Measurements from ENCODE around the gene RNASE13.
"Not testable (repeated sequence)": the region's sequence is repeated elsewhere in the genome, so short reads cannot be mapped to it uniquely, and the experiment has no call there.

RNASE13 gene

DNA sequence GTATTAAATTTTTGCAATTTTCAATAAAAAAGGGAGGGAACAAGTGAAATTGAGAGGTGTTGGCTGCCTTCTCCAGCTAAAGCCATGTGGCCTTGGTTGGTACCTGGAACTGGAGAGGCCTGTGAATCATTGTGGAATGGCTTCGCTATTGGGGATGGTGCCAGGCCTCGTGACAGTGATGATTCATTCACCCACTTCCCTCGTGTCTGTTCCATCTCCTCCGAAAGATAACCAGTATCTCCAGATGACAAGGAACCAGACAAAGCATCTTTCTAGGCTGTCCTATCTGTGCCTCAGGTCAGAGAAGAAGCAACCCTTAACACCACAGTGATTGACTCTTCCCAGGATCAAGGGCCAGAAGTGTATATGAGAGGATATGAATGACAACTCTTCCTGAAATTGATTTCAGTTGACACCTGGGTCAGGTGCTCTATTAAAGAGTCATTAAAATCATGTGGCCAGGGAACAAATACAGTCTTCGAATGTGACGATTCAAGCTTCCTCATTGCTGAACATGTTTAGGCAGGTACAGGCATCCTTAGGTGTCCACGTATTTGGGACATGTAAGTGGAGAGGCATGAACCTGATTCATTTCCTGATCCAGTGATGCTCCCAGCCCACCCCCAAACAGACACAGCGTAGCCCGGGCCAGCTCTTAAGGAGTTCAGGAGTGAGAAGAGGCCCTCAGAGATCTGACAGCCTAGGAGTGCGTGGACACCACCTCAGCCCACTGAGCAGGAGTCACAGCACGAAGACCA lies 7.2 kb upstream of the RNASE13 start, which contains the start of gene RNASE7:
Gene RNASE7, plus strand, starts transcription at position 687 of the 758 bp plus-strand sequence. CDS start 631 bp downstream, outside the sequence.
- DNase-seq (ENCODE audit: low spot score): no peak

DNA sequence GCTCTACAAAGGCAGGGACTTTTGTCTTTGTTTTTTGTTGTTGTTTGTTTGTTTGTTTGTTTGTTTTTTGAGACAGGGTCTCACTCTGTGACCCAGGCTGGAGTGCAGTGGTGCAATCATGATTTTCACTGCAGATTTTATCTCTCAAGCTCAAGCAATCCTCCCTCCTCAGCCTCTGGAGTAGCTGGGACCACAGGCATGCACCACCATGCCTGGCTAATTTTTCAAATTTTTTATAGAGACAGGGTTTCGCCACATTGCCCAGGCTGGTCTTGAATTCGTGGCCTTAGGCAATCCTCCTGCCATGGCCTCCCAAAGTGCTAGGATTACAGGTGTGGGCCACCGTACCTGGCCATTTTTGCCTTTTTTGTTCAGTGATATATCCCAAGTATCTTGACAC lies 6.3 kb upstream of the RNASE13 start:
- not testable (repeated sequence) for DNase-seq (ENCODE audit: low spot score)

DNA sequence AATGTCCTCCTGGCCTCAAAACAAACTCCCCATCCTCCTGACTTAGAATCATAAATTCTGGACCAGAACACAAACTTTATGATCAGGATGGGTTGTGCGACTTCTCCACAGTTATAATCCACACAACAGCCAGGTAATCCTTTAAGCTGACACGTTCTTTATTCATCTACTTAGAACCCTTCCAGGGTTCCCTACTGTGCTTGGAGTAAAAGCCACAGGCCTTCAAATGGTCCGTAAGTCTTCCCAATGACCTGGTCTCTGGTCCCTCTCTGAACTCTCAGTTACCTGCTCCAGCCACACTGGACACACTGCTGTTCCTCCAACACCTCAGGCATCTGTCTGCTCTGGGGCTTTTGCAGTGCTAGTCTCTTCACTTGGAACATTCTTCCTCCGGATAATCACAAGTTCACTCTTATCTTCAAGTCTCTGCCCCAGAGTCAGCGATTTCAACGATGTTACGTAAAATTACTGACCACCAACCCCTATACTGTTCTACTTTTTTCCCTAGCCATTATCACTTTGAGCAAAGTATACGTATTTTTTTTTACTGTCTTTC lies 5.8 kb upstream of the RNASE13 start:
- no peak for DNase-seq (ENCODE audit: low spot score)

DNA sequence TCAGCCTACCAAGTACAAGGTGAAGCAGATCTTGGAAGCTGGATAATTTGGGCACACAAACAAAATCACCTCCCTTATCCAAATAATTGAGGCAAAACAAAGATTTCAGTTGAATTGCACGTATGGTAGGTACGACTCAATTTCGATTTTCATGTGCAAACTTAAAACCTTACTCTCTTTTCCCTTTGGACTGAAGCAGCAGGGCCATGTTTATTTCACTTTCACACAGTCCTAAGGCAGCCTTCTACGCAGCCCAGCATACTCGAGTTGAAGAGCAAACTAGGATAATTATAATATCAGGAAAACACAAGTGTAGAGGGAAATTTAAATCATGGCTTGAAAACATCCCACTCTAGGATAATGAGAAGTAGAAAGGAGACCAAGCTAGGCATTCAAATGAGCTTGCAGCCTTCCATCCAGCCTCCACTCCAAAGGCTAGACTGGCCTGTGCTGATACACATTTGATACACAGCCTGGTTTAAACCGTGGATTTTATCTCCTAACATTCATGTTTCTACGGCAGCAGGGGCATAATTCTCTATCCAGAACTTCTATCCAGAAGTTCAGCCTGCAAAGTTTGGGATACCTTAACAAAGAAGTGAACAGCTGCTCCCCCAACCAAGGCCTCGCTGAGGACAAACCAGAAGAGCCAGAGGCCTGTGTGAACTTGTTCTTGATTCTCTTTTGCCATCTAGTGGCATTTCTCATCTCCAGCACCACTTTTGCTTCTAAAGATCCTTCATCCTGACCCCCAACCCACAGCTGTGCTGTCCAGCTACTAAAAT lies 5.2 kb upstream of the RNASE13 start:
- DNase-seq (ENCODE audit: low spot score): peak; percentile 85

DNA sequence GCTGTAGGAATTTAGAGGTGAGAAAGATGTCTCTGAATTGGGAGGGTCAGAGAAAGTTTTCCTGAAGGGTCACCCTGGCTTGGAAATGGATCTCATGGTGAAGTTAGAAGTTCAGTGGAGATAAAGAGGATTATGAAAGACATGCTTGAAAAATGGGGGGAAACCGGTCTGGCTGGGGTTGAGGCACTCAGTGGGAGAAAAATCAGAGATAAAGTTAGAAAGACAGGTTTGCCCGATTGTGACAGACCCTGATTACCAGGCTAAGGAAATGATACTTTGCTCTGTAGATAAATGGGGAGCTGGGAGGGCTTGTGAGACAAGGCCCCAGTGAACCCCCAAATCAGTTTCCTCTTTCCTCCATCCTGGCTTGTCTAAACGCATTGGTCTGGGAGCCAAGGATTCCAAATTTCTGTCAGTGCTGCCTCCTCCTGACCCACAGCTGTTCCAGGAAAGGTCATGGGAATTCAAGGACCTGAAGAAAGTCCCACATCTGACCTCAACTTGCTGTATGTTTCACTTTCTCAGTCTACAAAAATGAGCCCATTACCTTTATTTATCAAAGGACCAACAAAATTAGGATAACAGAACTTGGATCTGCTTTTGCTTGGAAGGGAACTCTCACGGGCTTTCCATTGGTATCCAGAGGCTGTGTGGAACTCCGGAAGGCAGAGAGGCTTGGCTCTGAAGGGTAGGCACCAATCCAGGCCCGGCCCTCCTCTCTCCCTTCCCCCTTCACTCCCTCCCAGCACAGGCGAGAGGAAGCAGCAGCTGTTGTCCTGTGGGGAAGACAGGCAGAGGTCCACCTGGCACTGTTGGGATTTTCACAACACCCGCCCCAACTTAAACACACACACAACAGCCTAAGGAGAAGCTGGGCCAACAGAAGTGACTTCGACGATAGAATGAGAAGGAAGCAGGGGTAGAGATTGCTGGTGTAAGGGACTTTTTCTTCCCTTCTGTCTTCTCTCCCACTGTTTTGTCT lies 4.1 kb upstream of the RNASE13 start:
- peak; percentile 89 for DNase-seq (ENCODE audit: low spot score)

DNA sequence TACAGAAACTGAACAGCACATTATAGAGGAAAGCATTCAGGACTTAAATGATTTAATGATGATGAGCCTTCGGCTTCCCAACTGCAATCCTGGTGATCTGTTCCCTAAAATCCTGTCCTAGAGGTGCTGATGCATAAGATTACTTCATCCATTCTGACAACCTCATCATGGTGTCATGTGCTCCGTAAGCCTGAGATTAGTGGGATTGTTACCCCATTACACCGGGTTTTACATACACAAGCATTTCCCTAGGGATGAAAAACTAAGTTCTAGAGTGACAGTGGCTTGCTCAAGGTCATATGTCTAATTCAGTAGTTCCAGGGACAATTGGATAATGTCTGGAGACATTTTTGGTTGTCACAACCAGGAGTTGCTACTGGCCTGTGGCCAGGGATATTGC lies 2.5 kb upstream of the RNASE13 start:
- no peak for DNase-seq (ENCODE audit: low spot score)

DNA sequence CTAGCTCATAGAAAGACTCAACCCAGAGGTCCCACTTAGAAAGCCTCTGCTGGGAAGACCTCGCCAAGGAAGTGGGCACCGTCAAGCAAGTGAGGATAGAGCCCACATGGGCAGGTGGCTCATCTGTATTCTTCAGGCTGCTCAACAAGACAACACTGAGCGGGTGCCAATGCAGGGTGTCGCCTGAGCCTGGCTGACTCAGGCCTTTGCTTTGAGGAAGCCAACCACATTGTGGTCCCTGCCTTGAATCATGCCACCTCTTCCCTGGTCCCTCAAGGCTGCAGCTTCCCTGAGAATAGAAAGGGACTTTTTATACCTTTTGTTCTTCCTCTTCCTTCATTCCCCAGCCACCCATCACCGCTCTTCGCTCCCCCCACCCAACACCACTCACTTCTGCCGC lies 2.1 kb upstream of the RNASE13 start:
- DNase-seq (ENCODE audit: low spot score): no peak

DNA sequence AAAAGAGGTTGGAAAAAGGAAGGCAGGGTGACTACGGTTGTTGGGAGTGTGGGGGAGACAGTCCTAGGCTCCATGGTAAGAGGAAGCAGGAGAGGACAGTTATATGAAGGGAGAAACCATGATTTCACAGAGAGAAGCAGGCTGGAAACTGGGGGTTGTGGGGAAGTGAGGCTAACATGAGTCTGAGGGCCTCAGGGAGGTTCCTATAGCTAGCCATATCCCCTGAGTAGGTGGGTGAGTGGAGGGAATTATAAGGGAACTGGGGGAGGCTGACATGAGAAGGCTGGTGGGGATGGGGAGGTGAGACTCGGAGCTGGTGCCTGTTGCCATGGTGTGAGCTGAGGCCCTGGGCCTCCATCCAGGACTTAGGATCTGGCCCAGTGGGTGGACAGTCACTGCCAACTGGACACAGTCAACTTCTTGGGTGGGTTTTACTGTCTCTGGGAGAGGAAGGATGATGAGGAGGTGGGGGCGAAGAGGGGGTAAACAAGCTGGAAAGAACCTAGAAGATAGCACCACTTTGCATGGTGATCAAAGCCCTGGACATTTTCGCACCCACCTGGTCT lies 1.4 kb downstream of the RNASE13 start:
- DNase-seq (ENCODE audit: low spot score): no peak

DNA sequence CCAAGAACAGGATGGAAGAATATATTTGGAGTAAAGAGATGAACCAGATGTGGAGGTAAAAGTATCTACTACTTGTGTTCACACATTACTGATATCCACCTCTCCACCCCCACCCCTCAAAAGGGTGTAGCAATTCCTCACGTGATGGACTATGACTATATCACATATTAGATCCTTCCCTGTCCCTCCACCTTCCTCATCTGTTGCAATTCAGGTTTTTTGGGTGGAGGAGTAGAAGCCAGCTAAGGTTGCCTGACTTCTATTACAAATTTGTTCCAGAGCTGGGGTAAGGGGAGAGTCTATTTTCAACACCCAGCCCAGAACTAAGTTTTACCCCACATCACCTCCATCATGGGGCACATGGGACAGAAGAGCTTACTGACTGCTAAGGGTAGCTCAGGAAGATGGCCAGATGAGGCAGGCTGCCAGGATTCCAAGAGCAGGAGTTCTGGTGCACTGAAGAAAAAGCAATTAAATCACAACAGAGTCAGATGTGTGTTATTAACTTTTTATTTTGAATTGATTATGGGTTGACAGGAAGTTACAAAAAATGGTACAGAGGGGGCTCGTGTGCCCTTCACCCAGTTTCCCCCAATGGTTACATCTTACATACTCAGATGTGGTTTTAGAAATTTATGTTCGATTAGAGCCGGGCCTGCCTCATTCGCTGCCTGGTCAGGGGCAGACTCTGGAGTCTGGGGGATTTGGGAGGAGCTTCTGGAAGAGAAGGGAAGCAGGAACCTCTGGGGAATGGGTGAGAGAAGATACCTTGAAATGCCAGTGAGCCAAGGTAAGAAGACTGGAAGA lies 2.1 kb downstream of the RNASE13 start:
- no peak for DNase-seq (ENCODE audit: low spot score)

DNA sequence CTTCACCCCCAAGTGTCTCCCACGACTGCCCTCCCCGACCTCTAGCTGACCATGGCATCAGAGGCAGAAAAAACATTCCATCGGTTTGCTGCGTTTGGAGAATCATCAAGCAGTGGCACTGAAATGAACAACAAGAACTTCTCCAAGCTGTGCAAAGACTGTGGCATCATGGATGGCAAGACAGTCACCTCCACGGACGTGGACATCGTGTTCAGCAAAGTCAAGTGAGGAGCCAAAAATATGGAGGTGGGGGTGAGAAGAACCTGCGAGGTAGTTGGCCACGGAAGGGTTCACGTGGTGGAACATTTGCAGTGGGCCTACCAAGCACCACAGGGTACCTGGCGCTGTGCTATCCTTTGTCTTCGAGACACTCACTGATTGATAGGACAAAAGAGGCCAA lies 4.1 kb downstream of the RNASE13 start:
- no peak for DNase-seq (ENCODE audit: low spot score)

DNA sequence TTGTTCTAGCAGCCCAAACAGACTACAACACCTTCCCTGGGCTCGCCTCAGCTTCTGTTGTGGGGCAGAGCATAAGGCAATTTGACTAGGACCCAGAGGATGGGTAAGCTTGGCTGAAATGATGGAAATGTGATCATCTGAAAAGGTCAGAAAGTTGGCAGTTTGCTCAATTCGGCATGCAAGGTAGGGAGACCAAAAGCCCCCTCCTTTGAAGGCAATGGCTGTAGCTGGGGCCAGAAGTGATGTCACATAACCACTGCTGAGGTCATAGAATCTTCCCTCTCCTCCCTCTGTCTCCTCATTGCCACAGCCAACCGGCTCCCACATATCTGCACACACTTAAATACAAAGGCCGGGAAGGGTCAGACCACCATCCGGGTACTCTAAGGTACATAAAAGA lies 4.7 kb downstream of the RNASE13 start, which contains the start of gene TPPP2:
Gene TPPP2, plus strand, starts transcription at position 301 of the 400 bp plus-strand sequence. CDS start 365 bp downstream, outside the sequence.
- no peak for DNase-seq (ENCODE audit: low spot score)

DNA sequence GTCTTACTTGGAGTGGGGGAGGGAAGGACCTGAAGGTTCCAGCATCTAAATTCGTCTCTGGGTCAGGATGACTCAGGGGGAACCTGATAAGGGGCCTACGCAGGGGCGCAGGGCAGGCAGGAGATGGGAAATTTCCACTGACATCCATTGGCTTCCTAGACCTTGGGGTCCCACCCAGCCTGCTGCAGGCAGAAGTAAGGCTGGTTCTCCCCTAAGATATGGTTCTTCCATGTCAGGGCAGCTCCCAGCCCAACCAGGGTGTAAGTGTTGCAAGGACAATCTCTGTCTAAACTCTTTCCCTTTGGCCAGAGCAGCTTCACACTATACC lies 7.7 kb downstream of the RNASE13 start:
- DNase-seq (ENCODE audit: low spot score): no peak

DNA sequence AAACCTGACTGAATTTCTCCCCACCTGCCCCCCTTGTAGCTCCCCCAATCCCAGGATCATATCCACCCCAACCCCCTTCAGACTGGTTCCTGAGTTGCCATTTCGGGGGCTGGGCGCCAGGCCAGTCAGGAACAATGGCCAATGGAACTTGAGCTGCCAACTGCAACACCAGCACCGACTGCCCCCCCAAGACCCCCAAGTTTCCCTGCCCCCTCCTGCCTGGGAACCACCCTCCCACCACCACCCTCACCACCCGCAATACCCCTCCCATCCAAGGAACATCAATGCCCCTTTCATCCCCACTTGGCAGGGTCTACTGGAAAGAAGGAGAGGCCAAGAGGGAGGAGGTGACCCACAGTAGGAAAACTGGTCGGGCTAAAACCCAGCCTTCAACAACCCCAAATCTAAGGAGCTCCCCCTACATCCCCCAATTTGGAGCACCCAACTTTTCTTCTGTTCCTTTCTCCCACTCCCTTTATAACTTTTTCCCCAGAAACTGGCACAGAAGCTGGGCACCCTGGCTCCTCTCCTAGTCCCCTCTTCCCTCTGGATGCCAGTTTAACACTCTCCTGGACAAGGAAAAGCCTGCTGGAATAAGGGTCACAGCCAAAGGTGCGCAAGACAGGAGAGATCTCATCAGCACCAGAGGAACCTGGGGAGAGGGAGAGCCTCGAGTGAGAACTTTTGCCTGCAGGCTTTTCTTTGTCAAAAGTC lies 8.2 kb downstream of the RNASE13 start:
- DNase-seq (ENCODE audit: low spot score): peak; percentile 97

DNA sequence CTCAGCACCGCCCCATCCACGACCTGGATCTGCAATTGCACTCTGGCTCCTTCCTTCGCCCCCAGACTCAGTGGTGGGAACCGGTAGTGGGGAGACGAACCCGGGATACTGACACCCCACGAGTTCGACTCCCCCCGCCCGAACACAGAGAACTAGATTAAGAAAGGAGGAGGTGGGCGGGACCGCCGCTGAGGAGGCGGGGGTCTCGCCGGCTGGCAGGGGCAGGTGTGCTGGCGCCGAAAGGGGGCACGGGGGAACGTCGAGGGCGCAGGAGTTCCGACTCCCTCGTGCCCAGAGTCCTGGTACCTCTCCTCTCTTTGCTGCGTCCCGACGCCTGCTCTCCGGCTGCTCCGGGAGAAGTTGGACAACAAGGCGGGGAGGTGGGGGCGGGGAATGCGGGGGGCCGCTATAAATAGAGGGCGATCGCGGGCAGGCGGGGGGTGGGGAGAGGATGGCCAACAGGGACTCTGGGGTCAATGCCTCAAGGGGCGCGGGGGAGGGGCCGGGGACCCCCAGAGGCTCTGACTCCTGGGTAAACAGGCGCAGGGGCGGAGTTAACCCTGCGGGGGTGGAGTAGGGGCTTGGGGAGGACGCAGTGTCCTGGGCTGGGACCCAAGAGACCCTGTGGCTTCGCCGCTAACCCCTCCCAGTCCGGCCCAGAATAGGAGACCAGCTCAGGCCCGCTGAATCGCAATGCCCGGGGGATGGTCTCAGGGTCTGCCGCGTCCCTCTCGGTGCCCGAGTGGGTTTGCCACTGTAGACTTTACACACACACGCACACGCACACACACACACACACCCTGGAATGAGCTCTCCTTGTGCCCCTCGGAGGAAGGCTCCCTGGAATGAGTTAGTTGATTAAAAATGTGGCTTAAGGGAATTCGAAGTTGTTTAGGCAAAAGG lies 9.0 kb downstream of the RNASE13 start:
- peak; percentile 92 for DNase-seq (ENCODE audit: low spot score)

DNA sequence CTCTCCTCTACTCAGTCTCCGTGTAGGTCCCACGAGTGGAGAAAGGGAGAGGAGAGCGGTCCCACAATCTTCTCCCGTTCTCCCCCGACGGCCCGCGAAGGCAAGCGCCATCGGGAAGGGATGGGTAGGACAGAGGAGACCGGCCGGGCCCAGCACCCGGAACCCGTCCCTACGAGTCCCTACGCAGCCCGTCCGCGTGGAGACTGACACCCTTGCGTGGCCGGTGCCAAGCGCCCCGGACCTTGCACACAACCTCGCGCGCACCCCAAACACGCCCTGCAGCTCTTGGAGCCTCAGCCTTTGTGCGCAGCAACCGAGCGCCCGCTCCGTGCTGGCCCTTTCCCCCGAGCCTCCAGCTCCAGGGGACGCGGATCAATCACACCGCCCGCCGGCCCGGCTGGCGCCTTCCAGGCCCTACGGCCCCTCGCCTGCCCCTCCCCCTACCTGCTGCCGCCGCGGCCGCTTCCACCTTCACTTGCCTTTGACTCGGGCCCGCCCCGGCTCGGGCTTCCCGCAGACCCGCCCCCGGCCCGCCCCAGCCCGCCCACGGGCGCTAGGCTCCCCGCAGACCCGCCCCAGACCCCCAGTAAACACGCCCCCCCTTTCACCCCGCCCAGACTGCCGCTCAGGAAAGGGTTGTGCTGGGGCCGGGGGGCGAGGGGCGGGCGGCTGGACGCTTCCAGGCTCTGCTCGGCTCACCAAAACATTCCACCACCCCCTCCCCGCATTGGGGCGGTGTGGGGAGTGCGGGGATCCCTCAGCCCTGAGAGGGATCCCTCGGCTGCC lies 9.8 kb downstream of the RNASE13 start, which contains the start of gene NDRG2:
Gene NDRG2, minus strand, starts transcription at position 477 of the 786 bp plus-strand sequence. CDS start 1,746 bp downstream, outside the sequence.
- peak; percentile 84 for DNase-seq (ENCODE audit: low spot score)

DNA sequence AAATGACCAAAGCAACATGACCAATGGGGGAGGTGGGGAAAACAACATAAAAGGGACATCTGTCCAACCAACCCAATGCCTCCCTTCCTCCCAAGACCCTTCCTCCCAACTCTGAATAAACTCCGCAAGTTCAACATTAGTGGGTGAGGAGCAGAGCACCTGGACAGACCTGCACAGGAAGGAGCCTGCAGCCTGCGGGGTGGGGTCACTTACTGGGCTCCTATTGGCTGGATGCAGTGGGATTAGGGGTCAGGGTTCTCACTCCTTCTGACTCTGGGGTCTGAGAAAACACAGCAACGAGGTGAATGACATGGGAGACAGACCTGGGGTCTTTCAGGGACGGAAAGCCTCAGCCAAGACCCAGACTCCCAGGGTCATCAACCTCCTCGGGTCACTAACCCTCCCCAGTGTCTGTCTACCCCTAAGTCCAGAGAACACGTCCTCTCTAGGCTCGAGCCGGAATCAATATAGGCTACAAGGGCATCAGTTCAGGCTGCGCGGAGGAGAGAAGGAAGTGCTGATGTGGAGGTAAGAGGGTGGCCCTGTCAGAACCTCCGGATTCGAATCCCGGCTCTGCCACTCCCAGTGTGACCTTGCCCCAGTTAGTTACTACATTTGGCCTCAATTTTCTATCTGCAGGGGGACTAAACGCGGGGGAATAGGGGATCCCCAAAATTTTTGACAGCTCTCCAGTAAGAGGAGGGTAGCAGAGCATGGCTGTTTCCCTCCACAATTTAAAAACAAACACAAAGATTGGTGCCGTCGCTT lies 10.6 kb downstream of the RNASE13 start:
- no peak for DNase-seq (ENCODE audit: low spot score)

DNA sequence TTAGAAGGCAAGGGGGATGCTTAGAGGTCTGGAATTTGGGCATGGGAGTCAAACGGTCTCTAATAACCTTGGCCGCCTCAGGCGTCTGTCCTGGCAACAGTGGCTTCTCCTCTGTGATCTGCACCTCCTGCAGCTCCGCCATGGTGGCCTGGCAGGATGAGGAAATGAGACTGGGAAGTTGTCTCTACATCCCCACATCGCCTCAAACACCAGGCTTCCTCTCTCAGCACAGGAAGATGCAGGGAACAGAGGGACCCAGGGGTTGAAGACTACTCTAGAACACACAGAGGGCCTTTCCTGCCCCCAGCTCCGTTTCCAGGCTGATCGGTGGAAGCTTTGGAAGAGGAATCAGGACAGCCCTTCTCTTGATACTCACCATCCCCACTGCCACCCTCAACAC lies 11.4 kb downstream of the RNASE13 start:
- DNase-seq (ENCODE audit: low spot score): no peak

Data from putamen (tissue), 1 donor.